GM20431 (cell line): ENCODE data around the gene ABTB1.
"Not testable (repeated sequence)": the region's sequence is repeated elsewhere in the genome, so short reads cannot be mapped to it uniquely, and the experiment has no call there.

Source experiments
- in situ Hi-C: fragments of 300-500 bp; cut with MseI, MboI; formaldehyde crosslinking; loops from one replicate; pipeline ENCODE4 v1.15.0; 2020; ENCODE audit warnings: low sequenced_read_pairs; ENCODE audit not compliant: unreplicated experiment

ABTB1 gene

GRCh38 chr3:127682175-127682554 is 9.4 kb downstream of the ABTB1 start:
- in situ Hi-C loops, result not testable (repeated sequence)

- in situ Hi-C loops, result no loop called here
Observed at GRCh38 chr3:127682561-127682960, 9.8 kb downstream of the ABTB1 start.

- in situ Hi-C loops, result no loop called here
Observed at GRCh38 chr3:127684871-127685707, 12.3 kb downstream of the ABTB1 start.

- in situ Hi-C loops, result no loop called here
Observed at GRCh38 chr3:127685708-127686511, 13.2 kb downstream of the ABTB1 start.

GRCh38 chr3:127686512-127686894 is 13.8 kb downstream of the ABTB1 start:
- in situ Hi-C loops, result no loop called here

- in situ Hi-C loops, result no loop called here
Observed at GRCh38 chr3:127687228-127687737, 14.5 kb downstream of the ABTB1 start.

GRCh38 chr3:127688022-127688415 is 15.3 kb downstream of the ABTB1 start:
- in situ Hi-C loops, result no loop called here

- in situ Hi-C loops, result no loop called here
Observed at GRCh38 chr3:127688416-127689265, 15.9 kb downstream of the ABTB1 start.

GRCh38 chr3:127689266-127689860 is 16.6 kb downstream of the ABTB1 start:
- in situ Hi-C loops, result no loop called here

- in situ Hi-C loops, result no loop called here
Observed at GRCh38 chr3:127690106-127690505, 17.4 kb downstream of the ABTB1 start.

GRCh38 chr3:127690823-127691452 is 18.2 kb downstream of the ABTB1 start:
- in situ Hi-C loops, result no loop called here

- in situ Hi-C loops, result no loop called here
Observed at GRCh38 chr3:127691489-127691888, 18.7 kb downstream of the ABTB1 start.

GRCh38 chr3:127691974-127692373 is 19.2 kb downstream of the ABTB1 start:
- in situ Hi-C loops, result no loop called here

GRCh38 chr3:127692501-127693335 is 20.0 kb downstream of the ABTB1 start:
- in situ Hi-C loops, result no loop called here

- in situ Hi-C loops, result no loop called here
Observed at GRCh38 chr3:127693336-127693843, 20.6 kb downstream of the ABTB1 start.

GRCh38 chr3:127694467-127695215 is 21.9 kb downstream of the ABTB1 start:
- in situ Hi-C loops, result no loop called here

GRCh38 chr3:127697551-127698240 is 24.9 kb downstream of the ABTB1 start:
- in situ Hi-C loops, result no loop called here
